ENCODE measurements around the gene BEGAIN. TPM values are rescaled to one million over a fixed set of nuclear protein-coding genes. Genes with fewer than 3 reads are reported as not detected.

Gene BEGAIN
- total and polyA plus RNA-seq, 2 of the 8 experiments (the other 6 are each of a cell fraction or from before 2014, with no cell fraction given): 2.9 to 3.0 TPM

DNA sequence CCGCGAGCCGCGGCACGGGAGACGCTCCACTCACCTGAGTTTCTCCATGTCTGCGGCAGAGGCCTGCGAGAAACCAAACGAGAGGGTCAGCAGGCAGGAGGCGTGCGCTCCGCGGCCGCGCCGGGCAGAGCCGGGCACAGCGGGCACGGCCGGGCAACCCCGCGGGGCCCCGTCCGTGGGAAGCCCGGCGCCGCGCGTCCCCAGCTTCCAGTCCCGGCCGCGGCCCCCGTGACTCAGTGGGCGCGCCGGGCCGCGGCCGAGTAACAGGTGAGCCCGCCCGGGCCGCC lies 19.4 kb downstream of the BEGAIN start:
- Histone ChIP-seq H3K18ac (ENCODE audit: extremely low read depth, low read length) (no peak overlapping the region; the same call in 1 of the 2 replicates), H2AFZ (ENCODE audit: low read length) (no peak overlapping the region), H3K36me3 (ENCODE audit: control insufficient read depth in 2 of 4, insufficient read depth in 4 of 4, low read length in 3 of 4) (no peaks in the 10 kb centered on the region; a peak in 1 of 8 replicates), H3K4me1 (replicated peaks in 1 of 4; ENCODE audit: control insufficient read depth in 3 of 4, insufficient read depth in 4 of 4, low read length in 3 of 4) (peaks cover 0 to 24% (median 20%) of the 10 kb centered on the region in 4 experiments; a peak in 6 of 7 replicates), H2AK5ac (ENCODE audit: low read depth, low read length) (no peak overlapping the region), H4K91ac (replicated peaks; ENCODE audit: insufficient read length, low read length) (no peak overlapping the region), H4K20me1 (replicated peaks in 1 of 2; ENCODE audit: control insufficient read depth in 1 of 2, insufficient read depth in 2 of 2, low read length in 2 of 2) (no peaks in the 10 kb centered on the region), H3K9me3 (ENCODE audit: insufficient read depth in 2 of 2, low read depth in 1 of 2, low read length in 1 of 2) (no peaks in the 10 kb centered on the region), H4K8ac (ENCODE audit: extremely low read depth, insufficient read depth, low read length) (no peak overlapping the region), H2BK12ac (ENCODE audit: low read depth, low read length) (no peak overlapping the region), H3K4ac (replicated peaks; ENCODE audit: insufficient read length, low read depth, low read length) (no peak overlapping the region), H3K23ac (ENCODE audit: insufficient read length) (no peak overlapping the region), H3K23me2 (ENCODE audit: low read depth, low read length) (peaks cover 7% of the 10 kb centered on the region; the same call in 1 of the 2 replicates), H3K27ac (ENCODE audit: low read depth, low read length) (no peak overlapping the region), H2BK5ac (ENCODE audit: low read depth, low read length) (no peak overlapping the region), H2BK120ac (replicated peaks; ENCODE audit: low read depth, low read length) (no peak overlapping the region), H3K4me3 (ENCODE audit: extremely low read depth in 1 of 4, insufficient read depth in 2 of 4, low read depth in 3 of 4, low read length in 4 of 4) (peak overlapping the region; percentile 38 to 73 (median 47); a peak in 7 of 8 replicates), H3K9ac (replicated peaks in 1 of 4; ENCODE audit: extremely low read depth in 1 of 4, low read depth in 3 of 4, low read length in 3 of 4) (no peak overlapping the region), H2BK20ac (ENCODE audit: low read length) (no peak overlapping the region), H3K14ac (ENCODE audit: insufficient read length) (no peak overlapping the region), H2BK15ac (ENCODE audit: low read length) (no peak overlapping the region), H4K5ac (ENCODE audit: insufficient read length, low read depth, low read length) (no peak overlapping the region), H3K27me3 (replicated peaks in 1 of 4; ENCODE audit: control insufficient read depth in 3 of 4, extremely low read depth in 1 of 4, insufficient read depth in 3 of 4, low read length in 3 of 4) (peaks cover 23 to 47% (median 41%) of the 10 kb centered on the region in 4 experiments), H3K56ac (replicated peaks; ENCODE audit: insufficient read length, low read depth, low read length) (no peak overlapping the region), H3K79me1 (ENCODE audit: low read depth, low read length) (no peaks in the 10 kb centered on the region), H3K4me2 (ENCODE audit: insufficient read depth in 1 of 2, low read depth in 2 of 2, low read length in 2 of 2) (peak overlapping the region; percentile 71 to 91), H3K79me2 (ENCODE audit: control insufficient read depth in 1 of 2, insufficient read depth in 2 of 2, low read length in 2 of 2) (no peaks in the 10 kb centered on the region)
- FAIRE-seq (no peak), DNase-seq (ENCODE audit: low read depth in 1 of 2, low spot score in 2 of 2) (no peak)
- no peak for TF ChIP-seq BRCA1 (IDR thresholded peaks at IDR 0.05; ENCODE audit: low read depth, low read length)
- peak; percentile 11; the same call in 1 of the 2 replicates for TF ChIP-seq SUZ12 (IDR thresholded peaks at IDR 0.05; ENCODE audit: low read length)
- peak; percentile 0 for TF ChIP-seq EZH2 (IDR thresholded peaks at IDR 0.05; ENCODE audit: low read depth, low read length, severe bottlenecking)
- peak; percentile 42 for TF ChIP-seq KDM4A (IDR thresholded peaks at IDR 0.05; ENCODE audit: low read depth, low read length, severe bottlenecking)
- TF ChIP-seq, protein P1, sequence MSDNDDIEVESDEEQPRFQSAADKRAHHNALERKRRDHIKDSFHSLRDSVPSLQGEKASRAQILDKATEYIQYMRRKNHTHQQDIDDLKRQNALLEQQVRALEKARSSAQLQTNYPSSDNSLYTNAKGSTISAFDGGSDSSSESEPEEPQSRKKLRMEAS (IDR thresholded peaks at IDR 0.05): no peak
- no peak for TF ChIP-seq RNF2 (IDR thresholded peaks at IDR 0.05; ENCODE audit: borderline replicate concordance, low read depth, low read length, missing control alignments, poor library complexity, severe bottlenecking)
- ChIA-PET CTCF (ENCODE audit: partially characterized antibody) (interaction anchor here (1.1 kb wide), 1 partner anchor 21 kb away, joined by 3 read pairs; no protein-coding TSS in a partner anchor), POLR2A (ENCODE audit: partially characterized antibody) (interaction anchor here (0.9 kb wide), 1 partner anchor 8 kb away, joined by 3 read pairs; no protein-coding TSS in a partner anchor)
- 1% methylated on average over 20 of the region's 42 CpGs; no CpG with 5 or more reads in 1 of the 2 experiments for WGBS, 2 experiments (ENCODE audit: extremely low coverage in 1 of 2, insufficient coverage in 1 of 2, insufficient read length in 1 of 2, insufficient replicate concordance in 2 of 2, low coverage in 1 of 2, low lambda C conversion rate in 2 of 2, missing lambda C conversion rate in 1 of 2)

All from H1 (cell line).